Measurements from ENCODE around the gene WWOX. TPM values are rescaled to one million over a fixed set of nuclear protein-coding genes. Genes with fewer than 3 reads are reported as not detected.

The WWOX gene
- polyA plus RNA-seq, 3 donors, result 36.4 to 36.6 (median 36.5) TPM

DNA sequence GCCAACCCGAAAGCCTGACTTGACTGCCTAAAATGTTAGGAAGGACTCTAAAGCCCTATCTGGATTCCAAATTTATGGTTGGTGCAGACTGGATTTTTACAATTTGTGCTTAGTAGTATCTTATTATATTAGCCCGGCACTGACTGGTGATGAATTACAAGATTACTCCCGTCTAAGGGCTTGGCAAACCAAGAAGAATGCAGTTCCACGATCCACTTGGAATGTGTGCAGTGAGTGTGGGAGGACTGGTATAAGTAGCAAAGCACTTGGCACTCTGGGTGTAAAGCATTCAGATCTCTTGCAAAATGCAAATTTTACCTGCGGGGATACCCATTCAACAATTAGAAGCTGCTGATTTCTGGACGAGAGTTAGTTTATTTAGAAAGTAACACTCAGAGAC, 961.7 kb downstream of the WWOX start:
- DNase-seq, result peak; percentile 38

DNA sequence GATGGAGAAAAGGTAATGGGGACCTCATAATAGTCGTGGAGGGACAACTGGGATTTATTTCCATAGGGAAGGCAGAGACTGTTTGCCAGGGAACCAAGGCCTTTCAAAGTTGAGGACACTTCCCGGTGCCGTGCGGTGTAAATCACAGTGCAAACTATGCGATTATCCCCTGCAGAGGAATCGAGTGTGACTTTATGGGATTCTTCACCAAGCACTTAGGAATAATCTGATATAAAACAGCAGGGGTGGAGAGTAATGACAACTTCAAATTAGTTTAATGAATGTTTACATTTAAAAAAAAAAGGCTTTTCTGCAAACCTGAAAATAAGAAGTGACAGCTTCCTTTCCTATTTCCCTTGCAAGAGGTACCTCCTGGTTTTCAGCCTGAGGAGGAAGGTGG, 962.9 kb downstream of the WWOX start:
- no peak for DNase-seq

DNA sequence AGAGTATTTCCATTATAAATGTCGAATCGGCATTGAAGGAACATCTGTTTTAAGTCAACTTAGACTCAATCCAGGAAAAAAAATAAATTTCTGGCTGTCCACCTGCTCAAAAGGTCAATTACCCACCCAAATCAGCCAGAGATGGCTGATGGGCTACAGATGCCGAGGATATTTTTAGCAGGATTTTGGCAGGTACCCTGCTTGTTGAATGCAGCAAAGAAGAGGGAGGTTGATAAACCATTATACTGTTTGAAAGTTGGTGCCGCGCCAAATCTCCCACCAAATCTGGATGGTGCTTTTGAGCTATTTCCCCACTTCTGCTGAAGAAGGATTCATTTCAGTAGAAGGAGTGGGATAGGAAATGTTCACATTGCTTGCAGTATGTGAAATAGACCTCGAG, 963.4 kb downstream of the WWOX start:
- no peak for DNase-seq

DNA sequence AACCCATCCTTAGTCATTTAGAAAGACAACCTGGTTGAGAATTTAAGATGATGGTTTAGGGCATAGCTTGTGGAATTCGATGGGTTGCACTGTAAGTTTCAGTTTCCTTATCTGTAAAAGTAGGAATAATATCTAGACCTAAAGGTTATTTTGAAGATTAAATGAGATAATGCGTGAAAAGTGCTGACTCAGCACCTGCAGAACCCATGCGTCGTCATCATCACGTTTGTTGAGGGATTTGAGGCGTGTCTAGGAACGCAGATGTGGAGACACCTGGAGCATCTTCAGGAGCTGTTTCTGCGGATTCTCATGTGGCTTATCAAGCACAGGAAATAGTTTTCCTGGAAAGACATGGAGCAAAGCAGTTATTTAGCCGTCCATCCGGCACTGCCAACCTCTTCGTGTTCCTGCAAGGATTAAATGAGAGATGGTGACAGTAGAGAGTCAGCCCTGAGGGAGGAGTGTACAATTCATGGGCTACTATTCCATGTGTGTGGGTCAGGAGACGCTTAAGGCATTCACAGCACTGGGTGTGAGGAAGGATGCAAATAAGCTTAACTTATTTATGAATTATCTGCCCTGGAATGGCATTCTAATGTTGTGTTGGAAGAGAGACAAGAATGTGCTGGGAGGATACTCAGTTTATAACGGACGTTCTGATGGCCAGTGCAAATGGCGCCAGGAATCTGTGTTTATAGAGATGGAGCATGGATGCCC, 965.0 kb downstream of the WWOX start:
- no peak for DNase-seq

DNA sequence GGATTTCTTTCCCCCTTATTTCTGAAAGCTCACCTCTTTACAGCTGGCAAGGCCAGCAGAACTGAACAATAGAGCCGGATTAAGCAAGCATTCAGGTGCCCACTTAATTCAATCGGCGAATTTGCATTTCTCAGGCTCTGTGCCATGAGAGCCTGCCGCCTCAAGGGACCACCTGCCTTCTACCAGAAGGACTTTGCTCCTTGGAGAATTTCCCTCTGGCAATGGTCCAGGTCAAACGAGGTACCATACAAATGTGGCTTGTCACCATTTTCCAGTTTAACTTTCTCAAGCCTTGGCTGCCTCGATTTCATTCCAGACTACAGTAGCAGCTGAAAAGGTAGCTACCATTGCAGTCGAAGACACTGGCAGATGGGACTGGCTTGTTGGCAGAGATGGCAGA, 967.1 kb downstream of the WWOX start:
- no peak for DNase-seq

DNA sequence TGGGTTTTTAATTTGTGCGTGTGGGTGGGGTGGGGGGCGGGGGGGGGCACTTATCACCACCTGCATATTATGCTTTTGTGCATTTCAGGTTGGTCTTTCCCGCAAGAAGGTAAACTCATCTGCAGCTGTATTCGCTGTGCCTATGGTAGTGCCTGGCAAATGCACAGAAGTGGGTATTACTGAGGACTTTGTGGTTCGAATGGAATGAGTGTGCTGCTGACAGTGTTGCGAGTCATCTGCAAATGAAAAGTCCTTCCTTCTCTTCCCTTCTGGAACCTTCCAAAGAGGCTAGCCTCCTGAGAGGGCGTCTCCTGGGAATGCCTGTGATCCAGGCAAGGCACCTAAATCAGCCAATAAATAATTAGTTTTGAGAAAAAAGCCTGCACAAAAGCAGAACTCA, 968.1 kb downstream of the WWOX start:
- DNase-seq, result no peak

DNA sequence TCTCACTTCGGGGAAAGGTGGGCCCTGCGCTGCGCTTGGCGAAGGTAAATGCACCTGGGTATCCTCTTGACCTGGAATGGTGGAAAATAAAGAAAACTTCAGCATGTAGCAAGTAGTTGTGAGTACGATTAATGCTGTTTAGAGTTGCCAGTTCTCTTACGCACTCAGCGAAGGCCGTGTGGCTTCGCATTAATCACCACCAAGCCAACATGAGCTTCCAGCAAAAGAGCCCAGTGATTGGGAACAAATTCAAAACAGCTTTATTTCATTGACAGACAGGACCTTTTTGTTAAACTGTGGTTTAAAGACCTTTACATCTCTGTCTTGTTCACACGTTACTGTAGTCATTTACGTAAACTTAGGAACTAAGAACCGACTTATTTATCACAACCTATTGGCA, 969.7 kb downstream of the WWOX start:
- no peak for DNase-seq

DNA sequence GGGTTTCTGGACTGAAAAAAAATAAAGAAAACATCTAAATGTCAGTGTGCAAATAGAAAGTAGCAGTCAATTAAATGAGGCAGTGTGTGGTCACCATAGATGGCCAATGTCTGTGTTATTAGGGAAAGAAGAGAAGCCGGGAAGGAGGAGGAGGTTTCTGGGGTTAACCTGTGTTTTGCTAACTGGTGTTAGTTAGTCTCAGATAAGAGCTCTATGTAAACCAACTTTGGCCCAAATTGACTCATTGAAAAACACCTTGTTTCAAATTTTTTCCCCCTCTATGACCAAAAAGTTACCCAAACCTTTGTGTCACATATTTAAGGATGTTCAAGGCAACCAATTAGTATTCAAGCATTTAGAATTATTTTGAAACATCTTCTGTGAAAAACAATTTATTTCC, 970.2 kb downstream of the WWOX start:
- DNase-seq, result no peak

DNA sequence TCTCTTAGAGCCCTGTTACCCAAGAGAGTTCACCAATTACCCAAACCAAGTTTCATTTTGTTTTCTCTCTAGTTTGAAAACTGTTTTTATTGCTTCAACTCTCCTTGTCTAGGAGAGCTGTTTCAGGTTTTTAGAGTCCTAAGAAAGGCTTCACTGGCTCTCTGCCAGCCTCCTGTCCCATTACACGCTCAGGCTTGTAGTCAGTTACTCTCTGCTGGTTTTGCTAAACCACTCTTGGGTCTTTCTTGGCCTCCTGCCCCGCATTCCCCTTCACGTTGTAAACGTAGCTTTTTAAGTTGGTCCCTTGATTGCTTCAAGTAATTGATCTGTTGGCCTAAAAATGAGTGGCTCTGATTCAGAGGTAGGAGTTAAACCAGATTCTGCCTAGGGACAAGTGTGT, 972.0 kb downstream of the WWOX start:
- DNase-seq, result peak; percentile 47

DNA sequence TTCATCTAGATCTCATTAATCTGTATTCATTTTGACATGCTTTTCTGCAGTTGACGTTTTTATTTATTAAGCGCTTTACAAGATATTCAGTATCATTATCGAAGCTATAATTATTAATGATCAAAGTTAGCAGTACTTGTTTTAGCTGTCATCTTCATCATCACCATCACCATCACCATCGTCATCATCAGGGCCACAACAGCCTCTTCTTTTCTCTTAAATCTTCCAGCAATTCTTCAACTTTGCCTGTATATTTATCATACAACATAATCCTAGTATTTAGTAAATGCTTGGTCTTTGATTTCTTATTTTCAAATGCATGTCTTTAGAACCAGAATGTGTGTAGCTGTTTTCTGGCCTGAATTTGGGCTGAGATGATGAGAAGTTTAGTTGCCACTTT, 973.1 kb downstream of the WWOX start:
- no peak for DNase-seq

DNA sequence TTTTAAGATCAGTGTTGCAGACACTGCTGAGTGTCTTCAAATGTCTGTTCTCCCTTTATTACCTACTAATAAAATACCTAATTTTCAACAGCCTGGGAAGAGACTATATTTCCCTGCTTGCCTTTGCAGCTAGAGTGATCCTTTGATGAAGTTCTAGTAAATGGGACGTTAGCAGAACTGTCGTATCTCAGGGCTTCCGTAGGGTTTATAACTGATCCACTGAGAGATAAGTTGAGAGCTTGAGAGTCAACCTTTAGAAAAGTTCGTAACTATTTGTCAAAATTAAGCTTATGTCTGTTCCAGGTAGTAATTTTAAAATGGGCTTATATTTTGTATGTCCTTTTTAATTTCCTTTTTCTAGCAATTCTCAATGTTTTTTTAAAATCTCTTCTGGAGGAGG, 974.1 kb downstream of the WWOX start:
- no peak for DNase-seq

DNA sequence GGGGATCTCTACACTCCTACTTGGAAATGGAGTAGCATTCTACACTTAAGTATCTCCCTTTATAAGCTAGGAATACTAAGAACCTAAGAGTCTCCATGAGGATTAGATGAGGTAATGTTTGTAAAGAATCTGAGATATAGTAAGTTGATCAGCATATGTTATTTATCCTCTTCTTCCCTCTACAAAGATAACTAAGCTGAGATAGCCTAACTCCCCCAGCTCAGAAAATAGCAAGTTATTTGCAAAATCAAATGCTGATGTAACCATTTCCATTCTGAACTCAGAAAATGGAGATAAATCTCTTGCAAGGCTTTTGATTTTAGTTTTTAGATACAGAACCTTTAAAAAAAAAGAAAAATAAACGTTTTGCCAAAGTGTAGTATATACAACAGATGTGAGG, 975.1 kb downstream of the WWOX start:
- no peak for DNase-seq

DNA sequence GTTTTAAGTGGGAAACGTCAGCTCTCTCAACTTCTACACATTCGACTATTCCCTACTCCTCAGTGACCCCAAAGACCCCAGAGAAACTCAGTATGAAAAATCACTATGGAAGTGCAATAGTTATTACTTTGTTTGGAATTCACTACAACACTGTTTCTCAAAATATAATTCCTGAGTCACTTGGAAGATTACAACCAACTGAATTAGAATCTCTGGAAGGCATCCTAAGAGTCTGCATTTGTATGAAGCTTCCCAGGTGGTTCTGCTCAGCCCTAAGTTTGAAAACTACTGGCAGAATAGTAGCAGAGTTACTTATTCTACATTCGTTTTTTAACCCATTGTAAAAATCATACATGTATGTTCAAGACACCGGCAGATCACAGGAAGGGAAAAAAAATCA, 975.5 kb downstream of the WWOX start:
- no peak for DNase-seq

DNA sequence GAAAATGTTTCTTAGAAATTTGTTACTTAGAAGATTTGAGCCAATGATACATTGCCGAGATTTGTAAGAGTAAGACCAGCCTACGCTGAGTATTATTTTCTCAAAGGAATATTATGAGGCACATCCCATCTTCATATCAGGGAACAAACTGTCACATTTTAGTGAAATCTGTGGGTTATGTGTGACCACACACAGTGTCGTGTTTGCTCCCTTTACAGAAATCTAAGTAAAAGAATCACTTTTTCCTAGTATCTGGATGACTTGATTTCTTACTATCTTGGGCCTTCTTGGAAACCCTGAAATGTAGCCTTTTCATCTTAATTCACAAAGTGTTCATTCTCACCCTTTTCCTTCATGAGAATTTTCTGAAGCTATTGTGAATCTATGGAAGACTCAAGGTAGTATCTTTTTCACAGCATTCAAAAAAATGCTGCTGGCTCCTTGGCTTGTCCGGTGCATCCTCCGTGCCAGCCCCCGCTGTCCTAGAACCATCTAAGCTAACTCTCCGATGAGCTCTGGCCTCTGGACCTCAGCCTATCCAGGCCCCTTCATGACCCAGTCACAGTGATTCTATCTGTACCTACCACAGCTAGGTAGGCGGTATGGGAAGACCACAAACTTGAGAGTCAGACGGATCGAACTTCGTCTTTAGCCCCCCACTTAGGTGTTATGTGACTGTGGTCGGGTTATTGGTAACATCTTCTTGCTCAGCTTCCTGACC, 976.8 kb downstream of the WWOX start:
- no peak for DNase-seq

DNA sequence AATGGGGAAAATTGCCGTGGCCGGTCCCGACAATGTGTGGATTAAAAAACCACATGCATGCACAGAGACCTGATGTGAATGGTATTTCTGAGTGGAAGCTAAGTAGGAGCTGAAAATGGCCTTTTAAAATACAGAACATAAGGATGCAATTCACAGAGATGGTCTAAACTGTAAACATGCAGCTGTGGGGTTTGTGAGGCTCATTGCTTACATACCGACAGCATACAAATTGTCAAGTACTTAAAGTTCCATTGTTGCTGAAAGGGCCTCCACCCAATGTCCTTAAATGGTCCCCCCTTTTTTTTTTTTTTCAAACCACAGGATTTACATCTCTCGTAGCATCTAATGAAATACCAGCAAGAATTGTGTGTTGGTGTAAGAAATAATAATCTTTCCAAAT, 977.9 kb downstream of the WWOX start:
- DNase-seq, result no peak

DNA sequence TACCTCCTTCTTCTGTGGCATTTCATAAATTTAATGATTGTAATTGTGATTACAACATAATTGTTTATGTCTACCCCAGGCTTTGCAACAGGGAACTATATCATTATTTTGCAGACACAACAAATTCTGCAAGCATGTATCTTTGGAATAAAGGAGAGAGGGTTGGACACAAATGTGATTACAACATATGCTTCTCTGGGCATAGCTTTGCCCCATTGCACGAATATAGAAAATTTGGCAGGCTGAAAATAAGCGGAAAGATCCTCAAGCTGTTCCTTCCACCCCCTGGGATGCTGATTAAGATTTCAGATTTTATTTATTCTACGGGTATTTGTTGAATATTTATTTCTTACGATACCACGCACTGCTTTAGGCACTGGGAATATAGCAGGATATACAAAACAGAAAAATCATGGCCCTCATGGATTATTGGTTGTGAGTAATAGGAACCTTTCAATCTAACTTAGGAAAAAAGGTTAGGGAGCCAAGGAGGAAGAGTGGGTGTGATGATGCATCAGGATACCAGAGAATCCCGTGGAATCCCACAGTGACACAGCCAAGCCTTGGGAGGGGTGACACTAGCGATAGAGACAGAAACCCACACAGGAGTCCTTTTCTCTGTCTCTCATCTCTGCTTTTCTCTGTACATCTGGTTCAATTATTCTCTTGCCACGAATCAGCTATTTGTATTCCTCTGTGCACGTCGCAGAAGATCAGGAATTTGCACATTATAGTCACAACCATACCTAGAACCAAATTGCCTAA, 980.4 kb downstream of the WWOX start:
- DNase-seq, result no peak

DNA sequence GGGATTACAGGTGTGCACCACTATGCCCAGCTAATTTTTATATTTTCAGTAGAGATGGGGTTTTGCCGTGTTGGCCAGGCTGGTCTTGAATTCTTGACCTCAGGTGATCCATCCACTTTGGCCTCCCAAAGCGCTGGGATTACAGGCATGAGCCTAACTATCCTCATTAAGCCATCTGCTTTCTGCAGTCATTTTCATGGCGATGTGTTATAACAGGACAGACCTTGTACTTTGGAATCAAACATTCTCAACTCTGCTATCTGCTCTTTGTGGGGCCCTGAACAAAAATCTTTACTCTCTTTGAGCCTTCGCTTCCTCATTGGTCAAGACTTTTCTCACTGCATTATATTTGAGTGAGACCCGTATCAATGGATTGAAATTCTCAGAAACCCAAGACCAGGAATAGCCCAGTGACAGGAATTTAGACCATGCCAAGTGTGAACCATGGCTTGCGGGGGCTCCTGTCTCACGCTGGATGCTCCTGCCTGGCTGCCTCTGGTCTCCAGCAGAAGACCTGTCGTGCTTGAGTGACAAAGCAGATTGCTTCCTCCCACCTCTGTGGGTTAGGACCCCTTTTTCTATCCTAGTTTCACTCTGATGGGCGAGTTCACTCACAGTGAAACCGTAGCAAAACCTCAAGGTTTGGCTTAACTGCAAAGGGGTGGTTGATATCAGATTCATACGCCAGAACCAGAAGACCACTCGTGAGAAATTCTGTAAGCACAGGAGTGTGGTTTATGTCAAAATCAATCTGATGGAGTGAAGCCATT, 982.0 kb downstream of the WWOX start:
- DNase-seq, result no peak

DNA sequence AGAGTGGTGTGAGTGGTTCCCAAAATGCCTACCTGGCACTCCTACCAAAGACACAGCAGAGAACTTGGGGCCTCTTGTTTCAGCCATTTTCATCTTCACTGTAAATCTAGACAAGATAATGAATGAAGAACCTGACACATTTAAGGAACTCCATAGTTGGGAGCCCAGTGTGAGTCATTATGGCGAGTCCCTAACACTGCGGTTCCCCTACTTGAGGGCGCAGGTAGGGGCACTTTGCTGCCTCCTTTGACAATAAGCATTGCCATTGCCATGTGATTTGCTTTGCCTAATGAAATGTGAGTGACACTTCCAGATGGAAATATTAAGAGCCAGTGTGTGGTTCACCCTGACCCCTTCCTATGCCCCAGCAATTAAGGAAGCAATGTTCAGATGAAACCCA, 983.5 kb downstream of the WWOX start:
- no peak for DNase-seq

DNA sequence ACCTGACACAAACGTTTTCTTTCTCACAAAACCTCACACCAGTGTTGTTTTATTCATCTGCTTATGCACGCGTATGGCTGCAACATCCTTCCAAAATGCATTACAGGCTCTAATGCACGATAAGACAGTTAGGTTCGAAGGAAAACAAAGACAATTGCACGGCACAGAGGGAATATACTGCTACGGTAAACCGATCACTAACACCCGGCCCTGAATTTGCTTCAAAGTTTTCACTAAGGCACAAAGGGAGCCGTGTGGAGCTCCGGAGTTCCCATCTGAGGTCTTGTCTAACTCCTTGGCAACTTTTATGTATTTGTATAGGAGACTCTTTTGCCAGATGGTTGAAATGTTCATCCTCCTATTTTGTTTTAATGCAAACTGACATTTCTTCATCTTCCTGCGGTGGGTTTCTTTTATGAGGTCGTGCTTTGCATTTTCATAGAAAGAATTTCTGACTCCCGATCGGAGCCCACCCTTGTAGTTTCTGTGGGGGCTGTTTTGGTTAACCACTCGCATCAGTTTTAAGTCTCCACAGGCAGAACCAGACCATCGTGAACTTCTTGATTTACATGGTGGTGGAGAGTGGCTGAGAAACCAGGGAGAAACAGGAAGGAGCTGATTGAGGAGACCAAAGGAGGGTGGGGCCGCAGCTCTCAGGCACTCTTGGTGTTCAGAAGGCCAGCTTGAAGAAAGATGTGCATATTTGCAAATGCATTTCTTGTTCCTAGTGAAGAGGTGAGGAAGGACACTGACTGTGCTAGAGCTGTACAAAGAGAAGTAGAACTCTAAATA, 984.2 kb downstream of the WWOX start:
- DNase-seq, result no peak

DNA sequence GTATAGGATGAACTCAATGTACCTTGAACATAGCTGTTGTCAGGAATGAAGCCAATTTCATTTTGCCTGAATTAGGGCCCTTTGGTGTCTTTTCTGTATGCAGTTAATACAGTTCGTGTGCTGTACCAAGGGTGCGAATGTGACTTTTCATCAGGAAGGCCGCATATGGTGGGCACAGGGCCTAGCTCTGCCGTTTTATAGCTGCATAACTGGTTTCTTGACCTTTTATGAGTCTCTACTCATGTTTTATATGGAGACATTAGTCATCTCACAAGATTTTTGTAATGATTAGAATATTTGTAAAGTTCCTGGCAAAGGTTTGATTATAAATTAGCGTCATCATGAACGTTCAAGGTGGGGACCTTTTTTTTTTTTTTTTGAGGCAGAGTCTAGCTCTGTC, 989.5 kb downstream of the WWOX start:
- DNase-seq, result no peak

DNA sequence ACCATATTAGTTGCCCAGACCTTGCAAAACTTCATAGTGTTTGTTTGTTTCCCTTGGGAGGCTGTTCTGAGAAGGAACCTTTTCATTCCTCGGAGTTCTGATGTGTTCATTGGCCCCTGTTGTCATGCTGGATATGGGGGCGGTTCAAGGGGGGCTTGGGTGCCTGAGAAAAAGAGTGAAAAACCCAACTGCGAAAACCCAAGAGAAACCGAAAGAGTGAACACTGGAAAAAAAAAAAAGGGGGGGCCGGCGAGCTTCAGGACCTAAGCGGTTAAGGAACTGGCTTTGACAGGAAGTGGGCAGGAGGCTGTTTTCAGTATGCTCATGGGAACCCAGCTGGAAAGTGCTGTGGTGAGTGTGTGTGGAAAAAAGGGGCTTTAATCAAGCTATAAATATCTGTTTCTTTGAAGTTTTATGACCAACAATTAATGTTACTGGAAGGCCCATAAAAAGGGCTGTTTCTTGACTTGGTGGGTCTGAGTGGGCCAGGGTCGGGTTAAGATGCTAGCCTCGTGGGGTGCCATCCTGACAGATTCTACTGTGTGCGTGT, 990.4 kb downstream of the WWOX start:
- DNase-seq, result peak; percentile 80

Measured in renal pelvis (tissue), 4 donors.